Sigmoid colon (tissue), 7 donors: ENCODE measurements around the gene TSPEAR. TPM values are rescaled to one million over a fixed set of nuclear protein-coding genes. Genes with fewer than 3 reads are reported as not detected.

Experiments used
- DNase-seq: peaks from one replicate; pipeline ENCODE4 v3.0.0-alpha.2; 2019
- H3K27ac ChIP-seq, 4 donors: fragments of 200-600 bp; sonication (generic); one replicate each; pipeline ENCODE4 v1.5.1; 2016 to 2019; ENCODE audit warnings: mild to moderate bottlenecking in 1 of 4
- H3K27me3 ChIP-seq, 3 donors: fragments of 200-600 bp; sonication (generic); one replicate each; pipeline ENCODE4 v1.5.1; 2019; ENCODE audit warnings: mild to moderate bottlenecking in 1 of 3
- H3K36me3 ChIP-seq, 4 donors: fragments of 200-600 bp; sonication (generic); one replicate each; pipeline ENCODE4 v1.5.1; 2016 to 2019
- H3K4me1 ChIP-seq, 4 donors: fragments of 200-600 bp; sonication (generic); one replicate each; pipeline ENCODE4 v1.5.1; 2017 to 2019
- H3K4me3 ChIP-seq, 4 donors: fragments of 200-600 bp; sonication (generic); one replicate each; pipeline ENCODE4 v1.5.1; 2017 to 2019; ENCODE audit warnings: mild to moderate bottlenecking in 2 of 4, moderate library complexity in 1 of 4
- H3K9me3 ChIP-seq, 4 donors: fragments of 200-600 bp in 3 of 4; sonication (generic) in 3 of 4; one replicate each; pipeline versions ENCODE4 v1.5.1 to v1.6.1; 2013 to 2019
- CTCF ChIP-seq, 4 experiments: fragments of 450-650 bp in 3 of 4; fragments of 200-600 bp in 1 of 4; IDR thresholded peaks; one replicate each; pipeline ENCODE4 v1.5.1; 2016 to 2019; ENCODE audit warnings: antibody characterized with exemption in 4 of 4, mild to moderate bottlenecking in 3 of 4, moderate library complexity in 2 of 4
- EP300 ChIP-seq, 4 donors: sonication (generic); formaldehyde crosslinking; IDR thresholded peaks; one replicate each; pipeline ENCODE4 v1.6.1; 2017; ENCODE audit warnings: antibody characterized with exemption in 4 of 4
- POLR2A ChIP-seq, 2 donors: fragments of 450-650 bp; IDR thresholded peaks; one replicate each; pipeline ENCODE4 v1.6.1; 2016; ENCODE audit warnings: antibody characterized with exemption in 2 of 2, mild to moderate bottlenecking in 2 of 2, moderate library complexity in 2 of 2
- POLR2AphosphoS5 ChIP-seq, 4 donors: sonication (generic); formaldehyde crosslinking; IDR thresholded peaks; one replicate each; pipeline ENCODE4 v1.6.1; 2017; ENCODE audit warnings: antibody characterized with exemption in 4 of 4
- WGBS, 2 donors: extraction: QIAGEN DNeasy Blood & Tissue Kit; methylation state at CpG; one replicate each; pipeline ENCODE4 v1.1.7; 2013; 5-methylcytosine and 5-hydroxymethylcytosine counted together
- intact Hi-C: fragments of 100-400 bp; cut with DNase I; formaldehyde crosslinking; loops from one replicate; pipeline ENCODE4 v1.15.1; 2023
- polyA plus RNA-seq, 3 donors: library from polyadenylated mRNA; stranded (reverse); fragments of 200-250 nt; gene quantifications; one replicate each; pipeline ENCODE4 v1.2.3, GENCODE V29; 2013
- total RNA-seq, 4 donors: library from RNA; depleted of rRNA; stranded (reverse); fragments of >200 nt; gene quantifications; one replicate each; pipeline ENCODE4 v1.1.0, GENCODE V29; 2016
- donor health status: healthy with polysubstance abuse.
- donor health status: Bipolar disorder and iron deficiency.
- donor health status: healthy.

TSPEAR gene
- total and polyA plus RNA-seq, 7 donors = under 0.01 to 0.20 TPM; not detected in 5

GRCh38 chr21:44590311-44590721 is 121.1 kb downstream of the TSPEAR start:
- no peaks in the 10 kb centered on the region for H3K4me1 ChIP-seq
- no peak overlapping the region for H3K27ac ChIP-seq
- TF ChIP-seq POLR2AphosphoS5 (IDR thresholded peaks at IDR 0.05) (no peak), CTCF (IDR thresholded peaks at IDR 0.05) (no peak), POLR2A (IDR thresholded peaks at IDR 0.05) (no peak), EP300 (IDR thresholded peaks at IDR 0.05) (no peak)
- H3K36me3 ChIP-seq = no peaks in the 10 kb centered on the region
- no peak for DNase-seq
- no peaks in the 10 kb centered on the region for H3K9me3 ChIP-seq
- peaks cover 0 to 53% (median 30%) of the 10 kb centered on the region in 3 donors for H3K27me3 ChIP-seq
- no peak overlapping the region for H3K4me3 ChIP-seq
- intact Hi-C loops = no loop called here
- 68 to 86% methylated on average over 10 of the region's 10 CpGs for WGBS, 2 donors

- 74 to 80% methylated on average over 24 of the region's 24 CpGs for WGBS, 2 donors
Observed at GRCh38 chr21:44589586-44590305, 121.6 kb downstream of the TSPEAR start.

GRCh38 chr21:44589094-44589493 is 122.3 kb downstream of the TSPEAR start:
- Histone ChIP-seq H3K4me3 (no peak overlapping the region), H3K9me3 (no peaks in the 10 kb centered on the region), H3K36me3 (no peaks in the 10 kb centered on the region), H3K27ac (no peak overlapping the region), H3K4me1 (no peaks in the 10 kb centered on the region), H3K27me3 (peaks cover 0 to 63% (median 30%) of the 10 kb centered on the region in 3 donors)
- no peak for DNase-seq
- WGBS, 2 donors = 90 to 94% methylated on average over 2 of the region's 2 CpGs
- no peak for TF ChIP-seq EP300 (IDR thresholded peaks at IDR 0.05)
- TF ChIP-seq POLR2A (IDR thresholded peaks at IDR 0.05) = no peak
- intact Hi-C loops = no loop called here

More at GRCh38 chr21:44589586-44590305, 121.6 kb downstream of the TSPEAR start:
- H3K9me3 ChIP-seq = no peaks in the 10 kb centered on the region
- H3K4me3 ChIP-seq = no peak overlapping the region
- no peak for DNase-seq
- TF ChIP-seq POLR2A (IDR thresholded peaks at IDR 0.05) (no peak), POLR2AphosphoS5 (IDR thresholded peaks at IDR 0.05) (no peak), EP300 (IDR thresholded peaks at IDR 0.05) (no peak), CTCF (IDR thresholded peaks at IDR 0.05) (no peak)
- no peak overlapping the region for H3K27ac ChIP-seq
- peaks cover 0 to 59% (median 30%) of the 10 kb centered on the region in 3 donors for H3K27me3 ChIP-seq
- intact Hi-C loops = no loop called here
- H3K4me1 ChIP-seq = no peaks in the 10 kb centered on the region
- H3K36me3 ChIP-seq = no peaks in the 10 kb centered on the region

GRCh38 chr21:44585892-44586291 is 125.5 kb downstream of the TSPEAR start:
- peaks cover 0 to 49% (median 32%) of the 10 kb centered on the region in 3 donors for H3K27me3 ChIP-seq
- no peak overlapping the region for H3K4me3 ChIP-seq
- no peak overlapping the region for H3K27ac ChIP-seq
- H3K4me1 ChIP-seq = no peaks in the 10 kb centered on the region
- H3K9me3 ChIP-seq = peaks cover 0 to 6% (median 1%) of the 10 kb centered on the region in 4 donors
- WGBS, 2 donors = 77 to 86% methylated on average over 3 of the region's 3 CpGs
- H3K36me3 ChIP-seq = no peaks in the 10 kb centered on the region
- no peak for DNase-seq
- TF ChIP-seq EP300 (IDR thresholded peaks at IDR 0.05) = no peak
- no peak for TF ChIP-seq POLR2AphosphoS5 (IDR thresholded peaks at IDR 0.05)
- no peak for TF ChIP-seq CTCF (IDR thresholded peaks at IDR 0.05)
- no peak for TF ChIP-seq POLR2A (IDR thresholded peaks at IDR 0.05)
- intact Hi-C loops = no loop called here

GRCh38 chr21:44583800-44584147 is 127.6 kb downstream of the TSPEAR start:
- Histone ChIP-seq H3K4me3 (no peak overlapping the region), H3K9me3 (peaks cover 0 to 7% (median 3%) of the 10 kb centered on the region in 4 donors), H3K27ac (no peak overlapping the region), H3K36me3 (no peaks in the 10 kb centered on the region), H3K4me1 (no peaks in the 10 kb centered on the region), H3K27me3 (peaks cover 0 to 30% (median 13%) of the 10 kb centered on the region in 3 donors)
- TF ChIP-seq POLR2AphosphoS5 (IDR thresholded peaks at IDR 0.05) = no peak
- TF ChIP-seq EP300 (IDR thresholded peaks at IDR 0.05) = no peak
- TF ChIP-seq POLR2A (IDR thresholded peaks at IDR 0.05) = no peak
- no peak for TF ChIP-seq CTCF (IDR thresholded peaks at IDR 0.05)
- intact Hi-C loops = no loop called here
- WGBS, 2 donors = 66 to 79% methylated on average over 6 of the region's 6 CpGs
- no peak for DNase-seq
